ENCODE measurements around the gene CNNM1. TPM values are rescaled to one million over a fixed set of nuclear protein-coding genes. Genes with fewer than 3 reads are reported as not detected.

The CNNM1 gene
- total RNA-seq, 2 experiments from 2014 or later: not detected

DNA sequence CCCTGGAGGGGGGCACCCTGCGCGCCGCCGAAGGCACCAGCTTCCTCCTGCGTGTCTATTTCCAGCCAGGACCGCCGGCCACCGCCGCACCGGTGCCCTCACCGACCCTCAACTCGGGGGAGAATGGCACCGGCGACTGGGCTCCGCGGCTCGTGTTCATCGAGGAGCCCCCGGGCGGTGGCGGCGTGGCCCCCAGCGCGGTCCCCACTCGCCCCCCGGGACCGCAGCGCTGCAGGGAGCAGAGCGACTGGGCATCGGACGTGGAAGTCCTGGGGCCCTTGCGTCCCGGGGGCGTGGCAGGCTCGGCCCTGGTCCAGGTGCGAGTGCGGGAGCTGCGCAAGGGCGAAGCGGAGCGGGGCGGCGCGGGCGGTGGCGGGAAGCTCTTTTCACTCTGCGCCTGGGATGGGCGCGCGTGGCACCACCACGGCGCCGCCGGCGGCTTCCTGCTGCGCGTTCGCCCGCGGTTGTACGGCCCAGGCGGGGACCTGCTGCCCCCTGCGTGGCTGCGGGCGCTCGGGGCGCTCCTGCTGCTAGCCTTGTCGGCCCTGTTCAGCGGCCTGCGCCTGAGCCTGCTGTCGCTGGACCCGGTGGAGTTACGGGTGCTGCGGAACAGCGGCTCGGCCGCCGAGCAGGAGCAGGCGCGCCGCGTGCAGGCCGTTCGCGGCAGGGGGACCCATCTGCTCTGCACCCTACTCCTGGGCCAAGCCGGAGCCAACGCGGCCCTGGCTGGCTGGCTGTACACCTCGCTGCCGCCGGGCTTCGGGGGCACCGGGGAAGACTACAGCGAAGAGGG lies 594 bp downstream of the CNNM1 start:
- TF ChIP-seq EZH2phosphoT487 (IDR thresholded peaks at IDR 0.05; ENCODE audit: borderline replicate concordance, low read depth, low read length): no peak
- TF ChIP-seq, protein P1, sequence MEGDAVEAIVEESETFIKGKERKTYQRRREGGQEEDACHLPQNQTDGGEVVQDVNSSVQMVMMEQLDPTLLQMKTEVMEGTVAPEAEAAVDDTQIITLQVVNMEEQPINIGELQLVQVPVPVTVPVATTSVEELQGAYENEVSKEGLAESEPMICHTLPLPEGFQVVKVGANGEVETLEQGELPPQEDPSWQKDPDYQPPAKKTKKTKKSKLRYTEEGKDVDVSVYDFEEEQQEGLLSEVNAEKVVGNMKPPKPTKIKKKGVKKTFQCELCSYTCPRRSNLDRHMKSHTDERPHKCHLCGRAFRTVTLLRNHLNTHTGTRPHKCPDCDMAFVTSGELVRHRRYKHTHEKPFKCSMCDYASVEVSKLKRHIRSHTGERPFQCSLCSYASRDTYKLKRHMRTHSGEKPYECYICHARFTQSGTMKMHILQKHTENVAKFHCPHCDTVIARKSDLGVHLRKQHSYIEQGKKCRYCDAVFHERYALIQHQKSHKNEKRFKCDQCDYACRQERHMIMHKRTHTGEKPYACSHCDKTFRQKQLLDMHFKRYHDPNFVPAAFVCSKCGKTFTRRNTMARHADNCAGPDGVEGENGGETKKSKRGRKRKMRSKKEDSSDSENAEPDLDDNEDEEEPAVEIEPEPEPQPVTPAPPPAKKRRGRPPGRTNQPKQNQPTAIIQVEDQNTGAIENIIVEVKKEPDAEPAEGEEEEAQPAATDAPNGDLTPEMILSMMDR (conservative IDR thresholded peaks at IDR 0.05; ENCODE audit: low read length): no peak
- DNase-seq (ENCODE audit: low spot score): no peak
- H3K4me2 ChIP-seq (ENCODE audit: low read length): no peak overlapping the region
- no TSS peak for BruUV-seq (replicated peaks)
- ChIA-PET CTCF (ENCODE audit: unreplicated experiment) (no interaction called here), POLR2A (no interaction called here)
- H3K4me3 ChIP-seq (ENCODE audit: low read depth, low read length, poor library complexity, severe bottlenecking): no peak overlapping the region
- intact Hi-C loops (cut with micrococcal nuclease; ENCODE audit: unreplicated experiment): no loop called here
- H3K9me3 ChIP-seq (ENCODE audit: low read length): no peaks in the 10 kb centered on the region
- H3K27ac ChIP-seq (ENCODE audit: low read depth, low read length, poor library complexity, severe bottlenecking): no peak overlapping the region
- H3K4me1 ChIP-seq (ENCODE audit: insufficient read depth, low read length, poor library complexity, severe bottlenecking): no peaks in the 10 kb centered on the region
- no peak overlapping the region for H2AFZ ChIP-seq (ENCODE audit: low read length)
- no peaks in the 10 kb centered on the region for H4K20me1 ChIP-seq (ENCODE audit: insufficient read depth, low read length)
- no peaks in the 10 kb centered on the region for H3K36me3 ChIP-seq (ENCODE audit: insufficient read depth, low read length)
- no peaks in the 10 kb centered on the region for H3K79me2 ChIP-seq (ENCODE audit: insufficient read depth, low read depth, low read length)
- H3K9me2 ChIP-seq (ENCODE audit: insufficient read depth, low read length): no peaks in the 10 kb centered on the region

DNA sequence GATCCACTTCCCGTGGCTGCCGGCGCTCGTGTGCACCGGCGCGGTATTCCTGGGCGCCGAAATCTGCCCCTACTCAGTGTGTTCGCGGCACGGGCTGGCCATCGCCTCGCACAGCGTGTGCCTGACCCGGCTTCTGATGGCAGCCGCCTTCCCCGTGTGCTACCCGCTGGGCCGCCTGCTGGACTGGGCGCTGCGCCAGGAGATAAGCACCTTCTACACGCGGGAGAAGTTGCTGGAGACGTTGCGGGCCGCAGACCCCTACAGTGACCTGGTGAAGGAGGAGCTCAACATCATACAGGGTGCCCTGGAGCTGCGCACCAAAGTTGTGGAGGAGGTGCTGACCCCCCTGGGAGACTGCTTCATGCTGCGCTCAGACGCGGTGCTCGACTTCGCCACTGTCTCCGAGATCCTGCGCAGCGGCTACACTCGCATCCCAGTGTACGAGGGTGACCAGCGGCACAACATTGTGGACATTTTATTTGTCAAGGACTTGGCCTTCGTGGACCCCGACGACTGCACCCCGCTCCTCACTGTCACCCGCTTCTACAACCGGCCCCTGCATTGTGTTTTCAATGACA lies 1.3 kb downstream of the CNNM1 start:
- Histone ChIP-seq H3K36me3 (ENCODE audit: insufficient read depth, low read length) (no peaks in the 10 kb centered on the region), H3K9me3 (ENCODE audit: low read length) (no peaks in the 10 kb centered on the region), H3K9me2 (ENCODE audit: insufficient read depth, low read length) (no peaks in the 10 kb centered on the region), H3K79me2 (ENCODE audit: insufficient read depth, low read depth, low read length) (no peaks in the 10 kb centered on the region), H4K20me1 (ENCODE audit: insufficient read depth, low read length) (no peaks in the 10 kb centered on the region), H3K4me2 (ENCODE audit: low read length) (no peak overlapping the region), H2AFZ (ENCODE audit: low read length) (no peak overlapping the region), H3K27ac (ENCODE audit: low read depth, low read length, poor library complexity, severe bottlenecking) (no peak overlapping the region), H3K4me1 (ENCODE audit: insufficient read depth, low read length, poor library complexity, severe bottlenecking) (no peaks in the 10 kb centered on the region), H3K4me3 (ENCODE audit: low read depth, low read length, poor library complexity, severe bottlenecking) (no peak overlapping the region)
- no peak for TF ChIP-seq EZH2phosphoT487 (IDR thresholded peaks at IDR 0.05; ENCODE audit: borderline replicate concordance, low read depth, low read length)
- TF ChIP-seq, protein P1 (conservative IDR thresholded peaks at IDR 0.05; ENCODE audit: low read length): no peak
- POLR2A ChIA-PET: no interaction called here
- BruUV-seq (replicated peaks): no TSS peak
- CTCF ChIA-PET (ENCODE audit: unreplicated experiment): no interaction called here
- no peak for DNase-seq (ENCODE audit: low spot score)
- intact Hi-C loops (cut with micrococcal nuclease; ENCODE audit: unreplicated experiment): no loop called here

DNA sequence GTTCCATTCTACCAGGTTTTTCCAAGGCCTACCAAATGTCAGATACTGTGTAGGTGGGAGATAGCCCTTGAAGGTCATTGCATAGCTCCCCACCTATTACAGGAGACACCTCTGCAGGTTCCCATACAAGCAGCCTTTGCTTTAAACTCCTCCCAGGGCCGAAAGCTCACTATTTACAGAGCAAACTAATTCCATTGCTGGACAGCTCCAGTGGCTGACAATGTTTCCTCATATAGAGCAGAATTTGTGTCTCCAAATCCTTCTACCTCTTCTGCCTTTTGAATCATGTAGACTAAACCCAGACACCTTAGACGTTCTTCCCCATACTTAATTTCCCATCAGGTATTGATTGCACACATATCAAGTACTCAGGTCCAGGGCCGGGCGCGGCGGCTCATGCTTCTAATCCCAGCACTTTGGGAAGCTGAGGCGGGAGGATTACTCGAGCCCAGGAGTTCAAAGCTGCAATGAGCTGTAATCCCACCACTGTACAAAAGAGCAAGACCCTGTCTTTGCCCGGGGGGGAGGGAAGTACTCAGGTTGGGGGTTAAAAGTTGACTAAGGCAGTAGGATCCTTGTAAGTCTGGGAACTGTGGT lies 2.1 kb downstream of the CNNM1 start:
- intact Hi-C loops (cut with micrococcal nuclease; ENCODE audit: unreplicated experiment): no loop called here
- POLR2A ChIA-PET: no interaction called here
- TF ChIP-seq EZH2phosphoT487 (IDR thresholded peaks at IDR 0.05; ENCODE audit: borderline replicate concordance, low read depth, low read length): no peak
- TF ChIP-seq, protein P1 (conservative IDR thresholded peaks at IDR 0.05; ENCODE audit: low read length): no peak

More for the DNA sequence above, 2.1 kb downstream of the CNNM1 start:
- no peak for DNase-seq (ENCODE audit: low spot score)
- no peaks in the 10 kb centered on the region for H3K4me1 ChIP-seq (ENCODE audit: insufficient read depth, low read length, poor library complexity, severe bottlenecking)
- H3K9me3 ChIP-seq (ENCODE audit: low read length): no peaks in the 10 kb centered on the region
- H3K4me3 ChIP-seq (ENCODE audit: low read depth, low read length, poor library complexity, severe bottlenecking): no peak overlapping the region
- no peak overlapping the region for H3K27ac ChIP-seq (ENCODE audit: low read depth, low read length, poor library complexity, severe bottlenecking)
- no peaks in the 10 kb centered on the region for H4K20me1 ChIP-seq (ENCODE audit: insufficient read depth, low read length)
- H3K36me3 ChIP-seq (ENCODE audit: insufficient read depth, low read length): no peaks in the 10 kb centered on the region
- no peak overlapping the region for H3K4me2 ChIP-seq (ENCODE audit: low read length)
- H2AFZ ChIP-seq (ENCODE audit: low read length): no peak overlapping the region
- no peaks in the 10 kb centered on the region for H3K79me2 ChIP-seq (ENCODE audit: insufficient read depth, low read depth, low read length)
- H3K9me2 ChIP-seq (ENCODE audit: insufficient read depth, low read length): no peaks in the 10 kb centered on the region
- CTCF ChIA-PET (ENCODE audit: unreplicated experiment): no interaction called here
- BruUV-seq (replicated peaks): no TSS peak
